Measurements from ENCODE around the gene DGUOK.
"Not testable (repeated sequence)": the region's sequence is repeated elsewhere in the genome, so short reads cannot be mapped to it uniquely, and the experiment has no call there.

Gene DGUOK

DNA sequence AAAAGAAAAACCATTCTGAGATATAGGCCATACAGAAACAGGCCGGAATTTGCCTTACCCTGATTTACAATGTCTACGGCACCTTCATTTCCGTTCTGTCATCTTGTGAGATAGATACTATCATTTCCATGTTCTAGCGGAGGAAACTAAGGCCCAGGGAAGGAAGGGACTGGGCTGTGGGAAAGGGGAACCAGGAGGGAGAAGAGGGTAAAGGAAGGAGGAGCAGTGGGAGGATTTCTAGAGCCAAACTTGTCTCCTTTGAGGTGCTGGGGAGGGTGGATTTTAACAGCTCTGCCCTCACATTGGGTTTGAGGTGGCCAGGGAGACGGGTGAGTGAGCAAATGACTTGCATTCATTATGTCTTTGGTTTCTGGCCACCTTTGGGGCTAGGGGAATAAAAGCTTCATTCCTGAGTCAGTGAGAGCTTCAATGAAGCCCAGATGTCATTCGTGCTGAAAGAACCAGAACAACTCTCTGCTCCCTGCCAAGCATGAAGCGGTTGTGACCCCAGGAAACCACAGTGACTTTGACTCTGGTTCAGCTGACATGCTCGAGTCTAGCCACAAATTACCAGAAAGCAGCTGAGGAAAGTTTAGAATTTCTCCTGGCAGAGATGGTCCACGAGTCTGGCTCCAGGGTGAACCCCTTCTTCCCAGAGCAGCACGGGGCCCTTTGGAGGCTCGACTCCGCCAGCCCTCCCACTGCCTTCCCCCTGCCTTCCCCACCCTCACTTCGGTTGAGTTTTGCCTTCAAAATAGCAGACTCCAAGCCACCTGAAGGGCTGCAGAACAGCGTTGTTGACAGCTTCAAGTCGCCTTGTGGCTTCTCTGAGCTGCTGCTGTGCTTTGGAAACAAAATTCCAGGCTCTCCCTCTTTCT lies 30.1 kb upstream of the DGUOK start:
- H3K27ac ChIP-seq = no peak overlapping the region
- TF ChIP-seq, protein P1, sequence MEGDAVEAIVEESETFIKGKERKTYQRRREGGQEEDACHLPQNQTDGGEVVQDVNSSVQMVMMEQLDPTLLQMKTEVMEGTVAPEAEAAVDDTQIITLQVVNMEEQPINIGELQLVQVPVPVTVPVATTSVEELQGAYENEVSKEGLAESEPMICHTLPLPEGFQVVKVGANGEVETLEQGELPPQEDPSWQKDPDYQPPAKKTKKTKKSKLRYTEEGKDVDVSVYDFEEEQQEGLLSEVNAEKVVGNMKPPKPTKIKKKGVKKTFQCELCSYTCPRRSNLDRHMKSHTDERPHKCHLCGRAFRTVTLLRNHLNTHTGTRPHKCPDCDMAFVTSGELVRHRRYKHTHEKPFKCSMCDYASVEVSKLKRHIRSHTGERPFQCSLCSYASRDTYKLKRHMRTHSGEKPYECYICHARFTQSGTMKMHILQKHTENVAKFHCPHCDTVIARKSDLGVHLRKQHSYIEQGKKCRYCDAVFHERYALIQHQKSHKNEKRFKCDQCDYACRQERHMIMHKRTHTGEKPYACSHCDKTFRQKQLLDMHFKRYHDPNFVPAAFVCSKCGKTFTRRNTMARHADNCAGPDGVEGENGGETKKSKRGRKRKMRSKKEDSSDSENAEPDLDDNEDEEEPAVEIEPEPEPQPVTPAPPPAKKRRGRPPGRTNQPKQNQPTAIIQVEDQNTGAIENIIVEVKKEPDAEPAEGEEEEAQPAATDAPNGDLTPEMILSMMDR (conservative IDR thresholded peaks at IDR 0.05) = no peak

DNA sequence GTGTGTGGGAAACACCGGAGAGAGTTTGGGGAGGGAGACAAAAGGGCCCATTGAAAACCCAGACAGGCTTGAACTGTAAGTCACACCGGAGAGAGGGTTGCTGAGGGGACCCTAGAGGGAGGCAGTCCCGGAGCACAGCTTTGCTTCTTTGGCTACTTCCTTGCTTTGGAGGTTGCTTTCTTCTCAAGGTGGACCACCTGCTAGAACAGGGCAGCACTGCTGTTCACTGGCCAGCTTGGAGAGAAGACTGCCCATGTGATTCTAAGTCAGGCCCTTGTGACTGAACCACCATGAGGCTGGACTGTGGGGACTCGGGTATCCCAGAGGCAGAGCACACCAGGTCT lies 29.5 kb upstream of the DGUOK start:
- TF ChIP-seq, protein P1 (conservative IDR thresholded peaks at IDR 0.05) = no peak
- no peak overlapping the region for H3K27ac ChIP-seq

DNA sequence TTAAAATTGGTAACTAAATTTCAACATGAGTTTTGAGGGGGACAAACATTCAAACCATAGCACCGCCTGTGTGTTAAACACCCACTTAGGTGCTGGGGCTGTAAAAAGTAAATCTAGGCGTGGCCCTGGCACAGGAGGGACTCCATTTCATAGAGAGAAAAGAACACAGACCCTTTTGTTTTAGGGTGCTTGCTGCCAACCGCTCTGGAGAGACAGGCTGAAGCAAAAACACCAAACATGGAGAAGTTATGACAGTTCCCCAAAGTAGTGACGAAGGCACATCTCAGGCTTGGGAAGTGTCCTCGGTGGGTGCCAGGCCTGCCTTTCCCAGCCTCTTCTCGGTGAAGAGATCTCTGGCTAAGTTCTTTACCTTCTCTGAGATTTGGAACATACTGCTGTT lies 28.7 kb upstream of the DGUOK start:
- no peak overlapping the region for H3K27ac ChIP-seq
- TF ChIP-seq, protein P1 (conservative IDR thresholded peaks at IDR 0.05) = no peak

DNA sequence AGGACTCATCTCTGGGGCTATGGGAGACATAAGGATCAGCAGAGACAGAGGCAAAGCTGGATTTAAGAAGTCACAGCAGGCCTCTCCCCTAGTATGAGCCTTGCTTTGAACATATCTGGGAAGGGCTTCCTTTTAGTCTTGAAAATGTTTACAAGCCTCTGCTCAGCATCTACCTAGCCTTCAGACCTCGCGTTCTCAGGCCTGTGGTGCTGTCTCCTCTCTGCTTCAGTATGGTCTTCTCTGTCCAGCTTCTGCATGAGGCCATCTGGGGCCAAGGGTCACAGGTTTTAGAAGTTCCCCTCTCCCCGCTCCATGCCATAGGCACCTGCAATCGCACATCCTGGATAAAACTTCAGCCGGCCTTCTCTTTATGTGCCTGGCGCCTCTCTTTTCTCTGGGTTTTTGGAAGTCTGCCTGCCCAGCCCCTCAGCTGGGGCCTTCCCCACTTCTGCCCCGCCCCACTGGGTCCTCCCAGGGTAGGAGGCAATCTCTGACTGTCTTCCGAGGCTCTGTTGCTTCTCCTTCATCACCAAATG lies 26.8 kb upstream of the DGUOK start:
- TF ChIP-seq, protein P1 (conservative IDR thresholded peaks at IDR 0.05) = no peak
- no peak overlapping the region for H3K27ac ChIP-seq

DNA sequence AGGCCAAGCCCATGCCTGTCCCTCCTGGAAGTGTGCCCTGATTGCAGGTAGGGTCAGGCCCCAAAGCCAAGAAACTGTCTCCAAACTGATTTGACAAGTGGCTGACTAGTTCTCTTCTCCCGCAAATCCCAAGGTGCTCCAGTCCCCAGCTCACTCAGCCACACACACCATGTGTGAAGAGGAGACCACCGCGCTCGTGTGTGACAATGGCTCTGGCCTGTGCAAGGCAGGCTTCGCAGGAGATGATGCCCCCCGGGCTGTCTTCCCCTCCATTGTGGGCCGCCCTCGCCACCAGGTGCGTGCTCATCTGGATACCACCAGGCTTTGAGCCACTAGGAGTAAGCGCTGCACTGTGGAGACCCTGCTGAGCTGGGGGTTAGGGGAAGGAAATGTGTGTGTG lies 25.5 kb upstream of the DGUOK start:
- TF ChIP-seq, protein P1 (conservative IDR thresholded peaks at IDR 0.05) = no peak
- H3K27ac ChIP-seq = no peak overlapping the region

DNA sequence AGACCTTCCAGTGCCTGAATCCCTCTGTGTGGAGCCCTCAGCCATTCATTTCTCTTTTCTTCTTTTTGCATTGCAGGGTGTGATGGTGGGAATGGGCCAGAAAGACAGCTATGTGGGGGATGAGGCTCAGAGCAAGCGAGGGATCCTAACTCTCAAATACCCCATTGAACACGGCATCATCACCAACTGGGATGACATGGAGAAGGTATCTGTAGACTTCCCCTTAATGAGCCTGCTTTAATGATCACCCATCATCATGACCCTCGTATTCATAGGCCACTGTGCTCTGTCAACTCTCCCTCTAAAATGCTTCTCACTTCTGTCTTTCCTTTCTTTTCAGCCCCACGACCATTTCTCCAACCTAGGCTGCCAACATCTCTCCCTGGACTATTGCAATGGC lies 24.4 kb upstream of the DGUOK start:
- H3K27ac ChIP-seq = no peak overlapping the region
- TF ChIP-seq, protein P1 (conservative IDR thresholded peaks at IDR 0.05) = no peak

DNA sequence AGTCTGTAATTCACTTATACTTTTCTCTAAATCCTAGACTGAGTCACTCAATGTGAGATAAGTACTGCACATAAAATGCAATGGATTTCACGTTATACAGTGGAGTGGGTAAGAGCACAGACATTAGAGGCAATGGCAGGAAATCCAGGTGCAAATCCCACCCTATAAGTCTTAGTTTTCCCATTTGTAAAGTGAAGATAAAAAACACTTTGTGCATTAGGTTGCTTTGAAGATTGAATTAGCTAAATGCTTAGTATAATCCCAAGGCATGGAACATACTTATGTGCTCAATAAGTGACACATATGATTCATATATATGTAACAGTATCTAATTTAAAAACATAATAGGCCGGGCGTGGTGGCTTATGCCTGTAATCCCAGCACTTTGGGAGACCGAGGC lies 23.4 kb upstream of the DGUOK start:
- TF ChIP-seq, protein P1 (conservative IDR thresholded peaks at IDR 0.05) = no peak
- H3K27ac ChIP-seq = no peak overlapping the region

DNA sequence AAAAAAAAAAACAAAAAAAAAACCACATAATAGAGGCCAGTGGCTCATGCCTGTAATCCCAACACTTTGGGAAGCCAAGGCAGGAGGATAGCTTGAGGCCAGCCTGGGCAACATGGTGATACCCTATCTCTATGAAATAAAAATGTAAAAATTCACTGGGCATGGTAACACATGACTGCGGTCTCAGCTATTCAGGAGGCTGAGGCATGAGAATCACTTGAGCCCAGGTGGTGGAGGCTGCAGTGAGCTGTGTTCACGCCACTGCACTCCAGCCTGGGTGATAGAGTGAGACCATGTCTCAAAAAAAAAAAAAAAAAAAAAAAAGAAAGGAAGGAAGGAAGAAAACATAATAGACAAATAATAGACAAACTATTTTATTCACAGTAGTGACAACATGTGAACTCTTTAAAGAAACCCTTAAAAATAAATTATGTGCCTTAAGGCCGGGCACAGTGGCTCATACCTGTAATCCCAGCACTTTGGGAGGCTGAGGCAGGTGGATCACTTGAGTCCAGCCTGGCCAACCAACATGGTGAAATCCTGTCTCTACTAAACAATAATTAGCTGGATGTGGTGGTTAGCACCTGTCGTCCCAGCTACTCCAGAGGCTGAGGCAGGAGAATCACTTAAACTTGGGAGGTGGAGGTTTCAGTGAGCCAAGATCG lies 22.6 kb upstream of the DGUOK start:
- H3K27ac ChIP-seq = not testable (repeated sequence)

Data from VCaP (cell line).